ENCODE measurements around the gene DCBLD2. TPM values are rescaled to one million over a fixed set of nuclear protein-coding genes. Genes with fewer than 3 reads are reported as not detected.

Gene DCBLD2, protein sequence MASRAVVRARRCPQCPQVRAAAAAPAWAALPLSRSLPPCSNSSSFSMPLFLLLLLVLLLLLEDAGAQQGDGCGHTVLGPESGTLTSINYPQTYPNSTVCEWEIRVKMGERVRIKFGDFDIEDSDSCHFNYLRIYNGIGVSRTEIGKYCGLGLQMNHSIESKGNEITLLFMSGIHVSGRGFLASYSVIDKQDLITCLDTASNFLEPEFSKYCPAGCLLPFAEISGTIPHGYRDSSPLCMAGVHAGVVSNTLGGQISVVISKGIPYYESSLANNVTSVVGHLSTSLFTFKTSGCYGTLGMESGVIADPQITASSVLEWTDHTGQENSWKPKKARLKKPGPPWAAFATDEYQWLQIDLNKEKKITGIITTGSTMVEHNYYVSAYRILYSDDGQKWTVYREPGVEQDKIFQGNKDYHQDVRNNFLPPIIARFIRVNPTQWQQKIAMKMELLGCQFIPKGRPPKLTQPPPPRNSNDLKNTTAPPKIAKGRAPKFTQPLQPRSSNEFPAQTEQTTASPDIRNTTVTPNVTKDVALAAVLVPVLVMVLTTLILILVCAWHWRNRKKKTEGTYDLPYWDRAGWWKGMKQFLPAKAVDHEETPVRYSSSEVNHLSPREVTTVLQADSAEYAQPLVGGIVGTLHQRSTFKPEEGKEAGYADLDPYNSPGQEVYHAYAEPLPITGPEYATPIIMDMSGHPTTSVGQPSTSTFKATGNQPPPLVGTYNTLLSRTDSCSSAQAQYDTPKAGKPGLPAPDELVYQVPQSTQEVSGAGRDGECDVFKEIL
- 91.7 and 94.0 TPM in 2 replicates for total RNA-seq (2014; rRNA removed; shearing (Covaris generic))
- polyA plus RNA-seq (2015; cell fraction: cytosol; rRNA removed): 107 and 163 TPM in 2 replicates
- polyA plus RNA-seq (2015; cell fraction: nucleus; rRNA removed): 81.7 and 91.8 TPM in 2 replicates

DNA sequence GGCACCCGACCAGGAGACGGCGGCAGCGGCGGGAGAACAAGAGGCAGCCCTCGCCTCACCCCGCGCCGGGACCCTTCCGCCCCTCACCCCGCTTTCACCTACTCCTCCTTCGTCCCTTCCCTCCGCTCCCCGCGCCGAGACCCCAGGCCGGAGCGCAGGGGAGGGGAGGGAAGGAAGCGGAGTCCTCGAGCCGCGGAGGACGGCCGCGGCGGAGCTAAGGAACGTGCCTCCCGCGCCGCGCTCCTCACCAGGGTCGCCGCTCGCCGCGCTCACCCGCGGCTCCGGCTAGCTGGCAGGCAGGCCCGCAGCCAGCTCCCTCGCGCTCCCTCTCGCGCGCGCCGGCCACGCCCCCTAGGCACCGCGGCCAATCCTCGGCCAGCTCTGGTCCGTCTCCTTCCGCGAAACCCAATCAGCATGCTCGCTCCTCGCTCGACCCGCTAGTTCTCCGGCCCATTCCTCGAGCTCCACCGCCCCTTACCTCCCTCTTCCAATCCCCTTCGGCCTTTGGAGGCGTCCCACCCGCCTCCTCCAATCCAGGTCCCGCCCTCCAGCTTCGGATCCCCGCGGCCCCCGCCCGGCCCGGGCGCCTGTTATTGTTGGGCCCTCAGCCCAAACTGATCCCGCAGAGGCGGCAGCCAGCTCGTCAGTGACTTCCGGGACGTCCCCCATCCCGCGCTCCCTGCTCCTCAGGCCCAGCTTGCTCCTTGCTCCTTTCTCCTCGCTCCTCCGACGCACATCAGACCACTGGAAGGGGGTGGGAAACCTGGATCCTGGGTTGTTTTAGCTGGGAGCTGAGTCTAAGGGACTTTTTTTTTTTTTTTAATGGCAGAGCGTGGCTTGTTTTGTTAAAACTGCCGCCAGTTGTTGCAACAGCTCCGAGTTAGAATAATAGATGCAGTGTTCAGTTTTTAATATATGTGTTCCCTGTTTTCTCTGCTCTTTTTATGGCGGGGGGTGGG is at the start of gene DCBLD2:
TSS of gene DCBLD2 (minus strand) at position 304 of the 959 bp plus-strand sequence. CDS start 369 bp downstream, outside the sequence.
- DNase-seq (ENCODE audit: low read depth, low spot score): peak; percentile 99
- in situ Hi-C loops (cut with HindIII; ENCODE audit: low pct_unique_long_range_greater_than_20kb, low sequenced_read_pairs): no loop called here

DNA sequence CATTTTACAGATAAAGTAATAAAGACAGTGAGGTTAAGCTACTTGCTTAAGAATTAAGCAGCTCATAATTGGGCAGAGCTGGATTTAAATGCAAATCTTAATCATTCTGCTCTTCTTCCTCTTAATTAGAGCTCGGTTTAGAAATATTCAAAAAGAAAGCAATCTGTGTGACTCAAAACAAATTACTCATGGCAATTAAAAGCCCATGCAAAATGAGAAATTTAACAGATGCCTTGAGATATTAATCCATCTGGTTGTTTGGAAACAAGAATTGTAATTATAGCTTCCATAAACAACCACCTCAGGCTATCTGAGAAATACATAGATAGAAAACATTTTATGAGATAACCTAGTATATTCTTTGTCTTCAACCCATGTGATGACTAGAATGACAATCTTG is 44.2 kb upstream of the DCBLD2 start:
- in situ Hi-C loops (cut with HindIII; ENCODE audit: low pct_unique_long_range_greater_than_20kb, low sequenced_read_pairs): no loop called here
- no peak for DNase-seq (ENCODE audit: low read depth, low spot score)

GRCh38 chr3:98945101-98945524 is 43.6 kb upstream of the DCBLD2 start:
- no peak for DNase-seq (ENCODE audit: low read depth, low spot score)
- in situ Hi-C loops (cut with HindIII; ENCODE audit: low pct_unique_long_range_greater_than_20kb, low sequenced_read_pairs): no loop called here

- in situ Hi-C loops (cut with HindIII; ENCODE audit: low pct_unique_long_range_greater_than_20kb, low sequenced_read_pairs): no loop called here
These were observed 28.9 kb upstream of the DCBLD2 start for GRCh38 chr3:98930413-98930812.

DNA sequence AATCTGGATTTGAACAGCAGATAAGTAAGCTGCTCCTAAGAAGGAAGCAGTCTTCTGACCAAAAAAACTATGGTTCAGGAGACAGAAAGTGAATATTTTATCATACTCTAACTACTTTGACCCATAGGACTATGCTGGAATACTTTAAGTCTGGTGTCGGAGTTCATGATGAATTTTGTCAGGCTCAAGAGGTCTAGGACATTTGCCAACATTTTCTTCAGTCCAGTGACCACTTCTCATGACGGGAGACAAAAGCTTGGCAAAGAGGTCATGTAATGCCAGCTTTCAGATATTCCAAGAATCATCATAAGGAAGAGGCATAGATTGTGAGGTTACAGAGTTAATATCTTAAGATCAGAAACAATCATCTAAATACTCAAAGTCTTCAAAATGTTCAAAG is 20.5 kb upstream of the DCBLD2 start:
- in situ Hi-C loops (cut with HindIII; ENCODE audit: low pct_unique_long_range_greater_than_20kb, low sequenced_read_pairs): no loop called here
- no peak for DNase-seq (ENCODE audit: low read depth, low spot score)

More at GRCh38 chr3:98930413-98930812, 28.9 kb upstream of the DCBLD2 start:
- DNase-seq (ENCODE audit: low read depth, low spot score): no peak

- in situ Hi-C loops (cut with HindIII; ENCODE audit: low pct_unique_long_range_greater_than_20kb, low sequenced_read_pairs): no loop called here
- DNase-seq (ENCODE audit: low read depth, low spot score): no peak
These were observed 18.7 kb upstream of the DCBLD2 start for GRCh38 chr3:98920166-98920565.

GRCh38 chr3:98918586-98918985 is 17.1 kb upstream of the DCBLD2 start:
- no peak for DNase-seq (ENCODE audit: low read depth, low spot score)
- in situ Hi-C loops (cut with HindIII; ENCODE audit: low pct_unique_long_range_greater_than_20kb, low sequenced_read_pairs): no loop called here

DNA sequence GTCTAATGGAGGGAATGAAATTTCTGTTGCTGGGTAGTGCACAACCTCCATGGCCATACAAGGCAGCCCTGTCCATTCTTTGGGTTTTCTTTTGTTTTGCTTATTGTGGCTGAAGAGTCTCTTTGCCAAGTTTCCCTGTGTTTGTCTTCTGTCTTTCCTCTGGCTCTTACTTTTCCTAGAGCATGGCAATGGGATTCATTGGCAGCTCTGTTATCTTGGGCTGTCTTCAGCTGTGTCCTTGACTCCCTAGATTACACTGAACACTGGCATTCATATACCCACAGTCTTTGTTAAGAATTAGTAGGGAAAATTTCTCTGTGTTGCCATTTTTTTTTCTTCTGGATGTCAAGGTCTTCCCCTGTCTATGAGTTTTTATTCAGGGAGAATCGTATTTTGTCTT is 16.1 kb upstream of the DCBLD2 start:
- in situ Hi-C loops (cut with HindIII; ENCODE audit: low pct_unique_long_range_greater_than_20kb, low sequenced_read_pairs): no loop called here
- no peak for DNase-seq (ENCODE audit: low read depth, low spot score)

DNA sequence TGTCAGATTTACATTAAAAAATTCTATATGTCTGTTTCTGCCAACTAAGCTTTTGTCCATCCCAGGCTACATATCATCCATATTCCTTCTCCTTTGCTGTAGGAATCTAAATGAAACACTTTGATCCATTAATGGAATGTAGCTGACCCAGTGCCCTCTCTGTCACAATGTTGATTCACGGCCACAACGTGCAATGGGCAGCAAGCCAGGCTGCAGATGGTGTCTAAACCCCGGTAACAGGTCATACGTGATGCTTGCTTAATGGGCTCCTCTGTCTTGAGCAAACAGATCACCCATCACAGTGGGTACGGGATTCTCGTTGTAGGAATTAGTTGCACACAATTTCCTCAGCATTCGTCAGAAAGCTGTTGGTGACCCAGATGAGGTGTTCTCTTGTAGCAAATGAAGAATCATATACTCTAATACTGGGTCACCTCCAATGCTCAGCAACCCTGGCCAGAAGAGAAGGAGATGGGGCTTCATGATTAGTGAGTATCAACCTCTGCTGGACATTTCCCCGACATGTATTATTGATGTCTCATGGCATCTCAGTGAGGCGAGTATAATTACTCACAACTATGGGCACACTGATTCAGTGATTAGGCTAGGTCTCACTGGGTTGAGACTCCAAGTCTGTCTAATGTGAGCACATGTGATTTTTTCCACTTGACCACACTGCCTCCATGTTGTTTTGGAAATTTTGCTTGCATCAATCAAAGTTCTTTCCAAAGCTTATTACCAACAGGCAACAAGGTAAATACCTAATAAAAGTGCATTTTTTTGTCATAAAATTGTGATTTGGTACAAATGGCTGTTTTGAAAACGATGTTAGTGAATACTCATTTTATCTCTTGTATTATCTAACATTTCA is 12.9 kb upstream of the DCBLD2 start:
- in situ Hi-C loops (cut with HindIII; ENCODE audit: low pct_unique_long_range_greater_than_20kb, low sequenced_read_pairs): no loop called here
- DNase-seq (ENCODE audit: low read depth, low spot score): no peak

DNA sequence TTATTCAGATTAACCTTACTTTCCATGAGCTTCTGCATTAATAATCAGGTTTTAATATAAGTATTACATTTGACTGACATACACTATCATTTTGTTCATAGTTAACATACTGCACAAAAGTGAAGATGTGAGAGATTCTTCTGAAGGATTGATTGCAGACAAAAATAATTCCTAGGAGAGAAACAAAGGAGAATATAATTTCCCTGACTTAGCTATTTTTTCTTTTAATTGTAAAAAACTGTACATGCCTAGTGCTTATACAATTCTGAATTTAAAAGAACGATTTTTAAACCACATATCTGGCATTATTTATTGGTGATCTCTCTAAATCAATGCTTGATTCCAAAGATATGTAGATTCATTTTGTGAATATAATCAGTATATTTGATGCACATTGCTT is 11.0 kb upstream of the DCBLD2 start:
- in situ Hi-C loops (cut with HindIII; ENCODE audit: low pct_unique_long_range_greater_than_20kb, low sequenced_read_pairs): no loop called here

GRCh38 chr3:98906230-98906629 is 4.7 kb upstream of the DCBLD2 start:
- no peak for DNase-seq (ENCODE audit: low read depth, low spot score)
- in situ Hi-C loops (cut with HindIII; ENCODE audit: low pct_unique_long_range_greater_than_20kb, low sequenced_read_pairs): no loop called here

More for the DNA sequence above, 11.0 kb upstream of the DCBLD2 start:
- DNase-seq (ENCODE audit: low read depth, low spot score): no peak

DNA sequence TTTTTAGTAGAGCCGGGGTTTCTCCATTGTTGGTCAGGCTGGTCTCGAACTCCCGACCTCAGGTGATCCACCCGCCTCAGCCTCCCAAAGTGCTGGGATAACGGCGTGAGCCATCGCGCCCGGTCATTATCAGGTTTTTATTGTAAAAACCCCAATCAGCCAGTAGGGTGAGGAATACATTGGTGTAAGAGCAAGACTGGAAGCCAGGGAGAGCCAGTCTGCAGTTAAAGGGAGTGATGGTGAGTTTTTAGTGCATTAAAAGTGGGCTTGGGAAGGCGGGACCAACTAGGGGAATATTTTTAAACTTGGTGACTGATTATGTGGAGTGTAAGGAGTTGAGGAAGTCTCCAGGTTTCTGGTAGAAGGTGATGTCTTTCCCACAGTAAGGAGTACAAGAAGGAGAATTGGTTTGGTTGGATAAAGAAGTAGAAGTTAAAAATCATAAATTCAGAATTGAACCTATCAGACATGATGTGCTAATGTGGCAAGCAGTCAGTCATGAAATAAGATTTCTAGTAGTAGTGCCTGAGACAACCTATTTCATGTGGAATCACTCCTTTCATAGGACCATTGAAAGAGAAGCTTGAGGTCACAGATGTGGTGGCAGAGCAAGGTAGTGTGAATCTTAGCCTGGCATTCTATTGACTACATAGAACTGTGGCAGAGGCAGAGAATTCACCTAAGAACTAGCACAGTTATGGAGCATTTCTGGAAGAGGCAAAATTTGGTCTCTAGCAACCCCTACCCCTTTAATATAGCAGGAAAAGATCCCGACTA is 2.4 kb upstream of the DCBLD2 start:
- in situ Hi-C loops (cut with HindIII; ENCODE audit: low pct_unique_long_range_greater_than_20kb, low sequenced_read_pairs): no loop called here
- no peak for DNase-seq (ENCODE audit: low read depth, low spot score)

DNA sequence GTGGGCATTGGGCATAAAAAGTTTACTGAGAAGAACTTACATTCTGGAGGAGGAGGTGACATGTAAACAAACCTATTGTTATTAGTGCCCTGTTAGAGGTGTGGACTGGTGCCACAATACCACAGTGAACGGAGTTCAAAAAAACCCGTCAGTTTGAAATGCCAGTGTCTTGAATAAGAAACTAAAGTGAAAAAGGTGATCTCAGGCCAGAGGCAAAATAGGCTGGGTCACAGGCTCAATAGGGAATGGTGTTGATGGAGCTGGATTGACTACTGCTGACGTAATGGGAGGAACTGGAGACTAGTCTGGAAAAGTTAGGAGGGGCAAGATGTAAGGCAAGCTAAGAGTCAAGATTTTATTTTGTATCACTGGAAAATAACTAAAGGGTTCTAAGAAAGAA is 1.6 kb upstream of the DCBLD2 start:
- in situ Hi-C loops (cut with HindIII; ENCODE audit: low pct_unique_long_range_greater_than_20kb, low sequenced_read_pairs): no loop called here
- DNase-seq (ENCODE audit: low read depth, low spot score): no peak

DNA sequence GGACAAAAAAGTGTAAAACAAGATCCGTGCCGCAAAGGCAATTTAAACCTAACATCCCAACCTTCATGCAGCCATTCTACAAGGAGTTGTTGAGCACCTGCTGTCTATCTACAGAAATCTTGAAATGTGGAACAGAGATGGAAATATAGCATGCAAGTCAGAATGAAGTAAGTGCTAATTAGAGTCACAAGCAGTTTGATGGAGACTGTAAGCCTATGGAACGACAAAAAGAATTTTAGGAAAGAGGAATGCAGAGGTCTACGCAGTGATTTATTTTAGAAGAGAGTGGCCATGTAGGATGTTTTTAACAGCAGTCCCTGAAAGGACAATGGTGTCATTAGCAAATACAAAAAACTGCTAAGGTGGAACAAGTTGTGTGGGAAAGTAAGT is 851 bp upstream of the DCBLD2 start:
- no peak for DNase-seq (ENCODE audit: low read depth, low spot score)
- in situ Hi-C loops (cut with HindIII; ENCODE audit: low pct_unique_long_range_greater_than_20kb, low sequenced_read_pairs): no loop called here

DNA sequence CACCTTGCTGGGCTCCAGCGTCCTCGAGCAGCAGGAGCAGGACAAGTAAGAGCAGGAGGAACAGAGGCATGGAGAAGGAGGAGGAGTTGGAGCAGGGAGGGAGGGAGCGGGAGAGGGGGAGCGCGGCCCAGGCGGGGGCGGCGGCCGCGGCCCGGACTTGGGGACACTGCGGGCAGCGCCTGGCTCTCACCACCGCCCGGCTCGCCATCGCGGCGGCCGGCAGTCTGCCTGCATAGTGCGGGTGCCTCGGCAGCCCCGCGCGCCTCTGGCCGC is 440 bp downstream of the DCBLD2 start:
- in situ Hi-C loops (cut with HindIII; ENCODE audit: low pct_unique_long_range_greater_than_20kb, low sequenced_read_pairs): no loop called here

More for the DNA sequence above, 440 bp downstream of the DCBLD2 start:
- DNase-seq (ENCODE audit: low read depth, low spot score): peak; percentile 38

All from SK-MEL-5 (cell line).